ENCODE data around the gene TPP1. TPM values are rescaled to one million over a fixed set of nuclear protein-coding genes. Genes with fewer than 3 reads are reported as not detected.

The TPP1 gene
- total and polyA plus RNA-seq, 9 of the 15 experiments (the other 6 are each of a cell fraction or from before 2014, with no cell fraction given): 7.5 to 75.8 (median 15.7) TPM

DNA sequence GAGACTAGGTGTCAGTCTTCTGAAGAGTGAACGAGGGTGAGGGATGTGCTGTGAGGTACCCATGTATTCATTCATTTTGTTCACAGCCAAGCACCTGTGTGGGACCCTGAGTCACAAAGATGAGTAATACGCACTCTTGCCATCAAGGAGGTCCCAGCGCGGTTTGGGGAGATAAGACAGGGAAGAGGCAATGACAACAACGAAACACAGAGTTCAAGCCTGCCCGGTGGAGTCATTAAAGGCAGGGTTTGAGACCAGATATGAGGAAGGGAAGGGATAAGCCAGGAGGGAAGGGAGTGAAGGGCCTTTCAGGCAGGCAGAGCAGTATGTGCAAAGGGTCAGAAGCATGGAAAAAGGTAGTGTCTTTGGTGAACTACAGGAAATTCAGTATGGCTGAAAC lies 31.8 kb upstream of the TPP1 start (continued):
- TF ChIP-seq, protein P1, sequence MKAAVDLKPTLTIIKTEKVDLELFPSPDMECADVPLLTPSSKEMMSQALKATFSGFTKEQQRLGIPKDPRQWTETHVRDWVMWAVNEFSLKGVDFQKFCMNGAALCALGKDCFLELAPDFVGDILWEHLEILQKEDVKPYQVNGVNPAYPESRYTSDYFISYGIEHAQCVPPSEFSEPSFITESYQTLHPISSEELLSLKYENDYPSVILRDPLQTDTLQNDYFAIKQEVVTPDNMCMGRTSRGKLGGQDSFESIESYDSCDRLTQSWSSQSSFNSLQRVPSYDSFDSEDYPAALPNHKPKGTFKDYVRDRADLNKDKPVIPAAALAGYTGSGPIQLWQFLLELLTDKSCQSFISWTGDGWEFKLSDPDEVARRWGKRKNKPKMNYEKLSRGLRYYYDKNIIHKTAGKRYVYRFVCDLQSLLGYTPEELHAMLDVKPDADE (conservative IDR thresholded peaks at IDR 0.05; ENCODE audit: control insufficient read depth, low read depth, low read length): no peak
- TF ChIP-seq ATF1 (CRISPR knock-in tag; IDR thresholded peaks at IDR 0.05): no peak
- TF ChIP-seq ATF1 (tag; IDR thresholded peaks at IDR 0.05): no peak
- TF ChIP-seq ZSCAN29 (IDR thresholded peaks at IDR 0.05): no peak
- TF ChIP-seq ZNF644 (tag; IDR thresholded peaks at IDR 0.05; ENCODE audit: low read depth): no peak
- TF ChIP-seq SRSF7 (optimal IDR thresholded peaks at IDR 0.05; ENCODE audit: low read depth, low read length): no peak
- no peak for TF ChIP-seq CSDE1 (IDR thresholded peaks at IDR 0.05)
- TF ChIP-seq NEUROD1 (IDR thresholded peaks at IDR 0.05; ENCODE audit: borderline replicate concordance, low read depth, low read length, partially characterized antibody): peak; percentile 23
- TF ChIP-seq, protein P2, sequence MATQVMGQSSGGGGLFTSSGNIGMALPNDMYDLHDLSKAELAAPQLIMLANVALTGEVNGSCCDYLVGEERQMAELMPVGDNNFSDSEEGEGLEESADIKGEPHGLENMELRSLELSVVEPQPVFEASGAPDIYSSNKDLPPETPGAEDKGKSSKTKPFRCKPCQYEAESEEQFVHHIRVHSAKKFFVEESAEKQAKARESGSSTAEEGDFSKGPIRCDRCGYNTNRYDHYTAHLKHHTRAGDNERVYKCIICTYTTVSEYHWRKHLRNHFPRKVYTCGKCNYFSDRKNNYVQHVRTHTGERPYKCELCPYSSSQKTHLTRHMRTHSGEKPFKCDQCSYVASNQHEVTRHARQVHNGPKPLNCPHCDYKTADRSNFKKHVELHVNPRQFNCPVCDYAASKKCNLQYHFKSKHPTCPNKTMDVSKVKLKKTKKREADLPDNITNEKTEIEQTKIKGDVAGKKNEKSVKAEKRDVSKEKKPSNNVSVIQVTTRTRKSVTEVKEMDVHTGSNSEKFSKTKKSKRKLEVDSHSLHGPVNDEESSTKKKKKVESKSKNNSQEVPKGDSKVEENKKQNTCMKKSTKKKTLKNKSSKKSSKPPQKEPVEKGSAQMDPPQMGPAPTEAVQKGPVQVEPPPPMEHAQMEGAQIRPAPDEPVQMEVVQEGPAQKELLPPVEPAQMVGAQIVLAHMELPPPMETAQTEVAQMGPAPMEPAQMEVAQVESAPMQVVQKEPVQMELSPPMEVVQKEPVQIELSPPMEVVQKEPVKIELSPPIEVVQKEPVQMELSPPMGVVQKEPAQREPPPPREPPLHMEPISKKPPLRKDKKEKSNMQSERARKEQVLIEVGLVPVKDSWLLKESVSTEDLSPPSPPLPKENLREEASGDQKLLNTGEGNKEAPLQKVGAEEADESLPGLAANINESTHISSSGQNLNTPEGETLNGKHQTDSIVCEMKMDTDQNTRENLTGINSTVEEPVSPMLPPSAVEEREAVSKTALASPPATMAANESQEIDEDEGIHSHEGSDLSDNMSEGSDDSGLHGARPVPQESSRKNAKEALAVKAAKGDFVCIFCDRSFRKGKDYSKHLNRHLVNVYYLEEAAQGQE (IDR thresholded peaks at IDR 0.05; ENCODE audit: borderline replicate concordance): 0 out of 2 replicates have a peak, but pooled peaks have one; percentile 10
- TF ChIP-seq, protein P2 (CRISPR knock-in tag; IDR thresholded peaks at IDR 0.05; ENCODE audit: low read depth): no peak
- no peak for TF ChIP-seq CEBPG (CRISPR knock-in tag; IDR thresholded peaks at IDR 0.05)
- no peak for TF ChIP-seq CEBPG (tag; conservative IDR thresholded peaks at IDR 0.05 in 1 of 2, IDR thresholded peaks at IDR 0.05 in 1 of 2)
- TF ChIP-seq MYNN (IDR thresholded peaks at IDR 0.05): no peak
- TF ChIP-seq MYNN (CRISPR knock-in tag; IDR thresholded peaks at IDR 0.05): no peak
- peak; percentile 81 to 89 for TF ChIP-seq FOXK2 (conservative IDR thresholded peaks at IDR 0.05 in 1 of 2, IDR thresholded peaks at IDR 0.05 in 1 of 2; ENCODE audit: low read depth in 2 of 2)
- TF ChIP-seq, protein P3, sequence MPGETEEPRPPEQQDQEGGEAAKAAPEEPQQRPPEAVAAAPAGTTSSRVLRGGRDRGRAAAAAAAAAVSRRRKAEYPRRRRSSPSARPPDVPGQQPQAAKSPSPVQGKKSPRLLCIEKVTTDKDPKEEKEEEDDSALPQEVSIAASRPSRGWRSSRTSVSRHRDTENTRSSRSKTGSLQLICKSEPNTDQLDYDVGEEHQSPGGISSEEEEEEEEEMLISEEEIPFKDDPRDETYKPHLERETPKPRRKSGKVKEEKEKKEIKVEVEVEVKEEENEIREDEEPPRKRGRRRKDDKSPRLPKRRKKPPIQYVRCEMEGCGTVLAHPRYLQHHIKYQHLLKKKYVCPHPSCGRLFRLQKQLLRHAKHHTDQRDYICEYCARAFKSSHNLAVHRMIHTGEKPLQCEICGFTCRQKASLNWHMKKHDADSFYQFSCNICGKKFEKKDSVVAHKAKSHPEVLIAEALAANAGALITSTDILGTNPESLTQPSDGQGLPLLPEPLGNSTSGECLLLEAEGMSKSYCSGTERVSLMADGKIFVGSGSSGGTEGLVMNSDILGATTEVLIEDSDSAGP (CRISPR knock-in tag; IDR thresholded peaks at IDR 0.05): no peak
- TF ChIP-seq BRF1 (IDR thresholded peaks at IDR 0.05; ENCODE audit: borderline replicate concordance, extremely low read depth, insufficient read length): no peak

Measured in K562 (cell line).